OCI-M1 (cell line): ENCODE measurements around the gene RNF187.
"Not testable (repeated sequence)": the region's sequence is repeated elsewhere in the genome, so short reads cannot be mapped to it uniquely, and the experiment has no call there.

Experiments
- DNase-seq: peaks from one replicate; lab custom pipeline; 2025; lab: John Stamatoyannopoulos, UW

RNF187 gene

GRCh38 chr1:228488125-228488817 lies 1.1 kb downstream of the RNF187 start:
- DNase-seq = peak; percentile 33

GRCh38 chr1:228488818-228489674 lies 1.9 kb downstream of the RNF187 start:
- peak; percentile 33 for DNase-seq

- DNase-seq = peak; percentile 92
These were observed 3.2 kb downstream of the RNF187 start for GRCh38 chr1:228490120-228491078.

GRCh38 chr1:228493141-228494043 lies 6.2 kb downstream of the RNF187 start:
- no peak for DNase-seq

GRCh38 chr1:228494044-228494353 lies 6.8 kb downstream of the RNF187 start:
- DNase-seq = no peak

GRCh38 chr1:228494391-228494790 lies 7.2 kb downstream of the RNF187 start:
- no peak for DNase-seq

GRCh38 chr1:228494970-228495853 lies 8.0 kb downstream of the RNF187 start:
- no peak for DNase-seq

- DNase-seq = no peak
These were observed 8.9 kb downstream of the RNF187 start for GRCh38 chr1:228496084-228496483.

GRCh38 chr1:228496494-228496893 lies 9.3 kb downstream of the RNF187 start:
- no peak for DNase-seq

- no peak for DNase-seq
These were observed 10.0 kb downstream of the RNF187 start for GRCh38 chr1:228497206-228497605.

- no peak for DNase-seq
These were observed 10.6 kb downstream of the RNF187 start for GRCh38 chr1:228497817-228498216.

GRCh38 chr1:228500143-228500734 lies 13.1 kb downstream of the RNF187 start:
- peak; percentile 83 for DNase-seq

GRCh38 chr1:228500901-228501871 lies 14.0 kb downstream of the RNF187 start:
- DNase-seq = peak; percentile 94

GRCh38 chr1:228502522-228502921 lies 15.3 kb downstream of the RNF187 start:
- DNase-seq = peak; percentile 28

- DNase-seq = not testable (repeated sequence)
These were observed 18.8 kb downstream of the RNF187 start for GRCh38 chr1:228505944-228506343.

- DNase-seq = no peak
These were observed 20.9 kb downstream of the RNF187 start for GRCh38 chr1:228507961-228508652.

- peak; percentile 69 for DNase-seq
These were observed 21.7 kb downstream of the RNF187 start for GRCh38 chr1:228508840-228509415.
